HepG2 (cell line): ENCODE measurements around the gene ZBTB4. TPM values are rescaled to one million over a fixed set of nuclear protein-coding genes. Genes with fewer than 3 reads are reported as not detected.

Experiments used
- MLX ChIP-seq: IDR thresholded peaks from 2 replicates; pipeline ENCODE4 v1.6.1; 2016
- RAD21 ChIP-seq: fragments of 450-650 bp; formaldehyde crosslinking; IDR thresholded peaks from 2 replicates; pipeline ENCODE4 v1.5.0; 2020; ENCODE audit warnings: mild to moderate bottlenecking
- SP140L ChIP-seq: sonication (generic); formaldehyde crosslinking; IDR thresholded peaks from 2 replicates; pipeline ENCODE4 v1.4.0; 2020; ENCODE audit warnings: missing genetic modification reagents, borderline replicate concordance
- ZNF318 ChIP-seq: sonication (generic); formaldehyde crosslinking; IDR thresholded peaks from 2 replicates; pipeline ENCODE4 v1.4.0; 2020; ENCODE audit warnings: mild to moderate bottlenecking, missing genetic modification reagents
- ZZZ3 ChIP-seq: sonication (generic); formaldehyde crosslinking; IDR thresholded peaks from 2 replicates; pipeline ENCODE4 v1.4.0; 2020; ENCODE audit warnings: missing genetic modification reagents, mild to moderate bottlenecking, borderline replicate concordance
- polyA plus RNA-seq, 8 experiments: library from polyadenylated mRNA; depleted of rRNA in 3 of 8; stranded (reverse) in 7 of 8; unstranded in 1 of 8; fragments of >200 nt; fragmentation: Illumina TruSeq in 4 of 8; extraction: Trizol in 4 of 8; gene quantifications; 2 replicates each; pipeline versions ENCODE4 v1.2.1 to v1.2.3, GENCODE V29; 2011 to 2016; ENCODE audit warnings: low read depth in 4 of 8, missing spikeins in 1 of 8, mixed read lengths in 1 of 8; ENCODE audit not compliant: insufficient read depth in 1 of 8
- total RNA-seq, 5 experiments: library from RNA; depleted of rRNA; stranded (reverse); fragments of >200 nt; fragmentation: Illumina TruSeq; extraction: Trizol; gene quantifications; 2 replicates each; pipeline ENCODE4 v1.2.3, GENCODE V29; 2016; ENCODE audit warnings: low read depth in 1 of 5

The ZBTB4 gene
- total and polyA plus RNA-seq, 2 of the 13 experiments (the other 11 are each of a cell fraction or from before 2014, with no cell fraction given) = 4.3 to 7.4 TPM

- peak; percentile 61; the same call in 1 of the 2 replicates for TF ChIP-seq ZNF318 (CRISPR knock-in tag)
- no peak for TF ChIP-seq MLX
- peak; percentile 63 for TF ChIP-seq RAD21
- TF ChIP-seq SP140L (CRISPR knock-in tag) = no peak
- TF ChIP-seq ZZZ3 = peak; percentile 74; the same call in 1 of the 2 replicates
Measured at GRCh38 chr17:7484919-7485377, 5.5 kb upstream of the ZBTB4 start (continued).
